HG03571 (cell line): Measurements from ENCODE around the gene MRM2.

Experiments
- ATAC-seq: cut with Tn5 transposase; IDR thresholded peaks from one replicate; pipeline ENCODE4 v1.9.1; 2021; ENCODE audit not compliant: unreplicated experiment

MRM2 gene

DNA sequence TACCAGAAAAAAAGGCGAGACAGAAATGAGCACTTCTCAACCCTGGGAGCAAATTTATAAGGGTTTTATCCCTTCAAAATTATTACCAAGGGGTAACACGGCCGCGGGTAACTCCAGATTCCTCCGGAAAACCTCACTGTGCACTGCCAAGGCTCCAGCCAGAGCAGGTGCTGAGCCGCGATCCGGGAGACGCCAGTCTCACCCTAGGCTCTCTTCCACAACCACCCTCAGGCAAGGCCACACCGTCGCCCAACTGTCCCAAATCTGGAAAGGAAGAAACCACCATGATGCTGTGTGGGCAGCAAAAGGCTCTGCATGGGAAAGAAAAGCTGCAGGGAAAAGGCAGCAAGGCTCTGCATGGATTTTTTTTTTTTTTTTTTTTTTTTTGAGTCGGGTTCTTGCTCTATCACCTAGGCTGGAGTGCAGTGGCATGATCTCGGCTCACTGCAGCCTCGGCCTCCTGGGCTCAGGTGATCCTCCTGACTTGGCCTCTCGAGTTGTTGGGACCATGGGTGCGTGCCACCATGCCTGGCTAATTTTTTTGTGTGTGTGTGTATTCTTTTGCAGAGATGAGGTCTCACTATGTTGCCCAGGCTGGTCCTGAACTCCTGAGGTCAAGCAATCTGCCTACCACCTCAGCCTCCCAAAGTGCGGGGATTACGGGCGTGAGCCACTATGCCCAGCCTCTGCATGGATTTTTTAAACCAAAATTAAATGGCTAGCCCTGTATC lies 48.3 kb downstream of the MRM2 start:
- ATAC-seq: no peak

DNA sequence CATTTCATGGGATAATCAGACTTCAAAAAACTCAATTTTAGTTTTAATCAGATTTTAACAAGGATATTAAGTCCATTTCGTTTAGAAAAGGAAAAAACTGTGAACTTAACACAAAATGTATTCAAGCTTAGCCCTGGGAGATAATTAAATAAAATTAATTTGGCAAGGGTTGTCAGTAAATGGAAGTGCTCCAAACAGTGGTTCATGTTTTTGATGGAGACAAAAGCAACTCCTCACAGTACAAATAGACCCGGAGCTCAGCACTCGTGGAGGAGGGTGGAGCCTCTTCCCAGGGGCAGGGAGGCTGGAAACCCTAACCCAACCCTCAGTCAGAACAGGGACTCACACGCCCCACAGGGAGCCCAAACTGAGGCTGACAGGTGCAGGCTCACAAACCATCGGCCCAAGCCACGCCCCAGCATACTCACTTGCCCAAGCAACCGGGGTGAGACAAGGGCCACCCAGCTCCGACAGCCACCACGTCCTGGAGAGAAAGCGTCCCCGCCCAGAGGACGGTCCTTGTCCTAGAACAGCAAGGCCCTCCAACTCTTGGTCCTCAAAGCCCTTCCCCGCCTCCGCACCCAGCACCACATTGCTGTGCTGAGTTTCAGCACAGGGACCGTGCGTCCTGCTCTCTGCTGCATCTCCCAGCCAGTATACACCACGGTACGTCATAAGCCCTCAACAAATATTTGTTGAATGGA lies 49.0 kb downstream of the MRM2 start:
- ATAC-seq: no peak

- ATAC-seq: no peak
Measured at GRCh38 chr7:2191016-2191415, 51.0 kb downstream of the MRM2 start.

GRCh38 chr7:2190531-2190930 lies 51.5 kb downstream of the MRM2 start:
- no peak for ATAC-seq

DNA sequence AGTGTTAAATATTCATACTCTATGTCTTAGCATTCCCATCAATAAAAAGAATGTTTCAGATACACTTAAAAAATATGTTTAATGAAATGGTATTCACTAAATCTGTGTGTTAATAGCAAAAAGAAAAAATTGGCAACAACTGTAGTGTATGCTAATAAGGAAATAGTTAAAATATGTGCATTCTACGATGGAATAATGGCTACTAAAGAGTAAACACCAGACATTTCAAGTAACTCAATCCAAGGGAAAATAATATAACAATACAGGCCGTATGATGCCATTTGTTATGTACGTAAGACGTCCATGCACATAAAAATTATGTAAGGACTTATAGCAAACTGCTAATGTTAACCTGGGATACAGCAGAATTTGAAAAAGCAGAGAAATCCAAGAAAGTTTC lies 55.8 kb downstream of the MRM2 start:
- ATAC-seq: no peak

- no peak for ATAC-seq
Measured at GRCh38 chr7:2185715-2186114, 56.3 kb downstream of the MRM2 start.
